Kidney (tissue), 14 donors: ENCODE data around the gene MIGA1. TPM values are rescaled to one million over a fixed set of nuclear protein-coding genes. Genes with fewer than 3 reads are reported as not detected.

Experiments
- DNase-seq, 5 donors: peaks; one replicate each; pipeline ENCODE4 v3.0.0-alpha.2; 2013 to 2020
- FAIRE-seq: peaks from 2 replicates; lab custom pipeline; 2012; peaks lifted over from hg19 to GRCh38; lab: Jason Lieb, UNC
- H3K27ac ChIP-seq, 2 donors: one replicate each; pipeline ENCODE4 v1.7.0; 2013; ENCODE audit warnings: low read depth in 2 of 2, low read length in 2 of 2, inconsistent platforms in 1 of 2
- H3K27me3 ChIP-seq: one replicate; pipeline ENCODE4 v1.7.1; 2013; ENCODE audit warnings: low read length, inconsistent platforms; ENCODE audit not compliant: control insufficient read depth, insufficient read depth
- H3K36me3 ChIP-seq, 3 donors: one replicate each; pipeline versions ENCODE4 v1.7.0 to v1.7.1; 2013; ENCODE audit warnings: low read length in 3 of 3, control low read depth in 1 of 3, inconsistent platforms in 1 of 3; ENCODE audit not compliant: insufficient read depth in 3 of 3, control insufficient read depth in 2 of 3
- H3K4me1 ChIP-seq, 3 donors: one replicate each; pipeline versions ENCODE4 v1.7.0 to v1.7.1; 2013; ENCODE audit warnings: low read length in 3 of 3, inconsistent platforms in 1 of 3, low read depth in 1 of 3; ENCODE audit not compliant: control insufficient read depth in 2 of 3, insufficient read depth in 2 of 3
- H3K4me3 ChIP-seq, 3 donors: one replicate each; pipeline versions ENCODE4 v1.7.0 to v1.8.1; 2013; ENCODE audit warnings: low read length in 3 of 3, control low read depth in 1 of 3, inconsistent platforms in 1 of 3
- H3K9ac ChIP-seq, 3 donors: one replicate each; pipeline versions ENCODE4 v1.7.0 to v1.7.1; 2013; ENCODE audit warnings: low read length in 3 of 3, control low read depth in 1 of 3, inconsistent platforms in 1 of 3
- H3K9me3 ChIP-seq, 3 donors: one replicate each; pipeline versions ENCODE4 v1.7.0 to v1.7.1; 2013; ENCODE audit warnings: low read length in 3 of 3, control low read depth in 1 of 3, inconsistent platforms in 1 of 3; ENCODE audit not compliant: control insufficient read depth in 2 of 3, insufficient read depth in 1 of 3
- CTCF ChIP-seq: IDR thresholded peaks from 3 replicates; pipeline ENCODE4 v1.5.1; 2012; ENCODE audit warnings: mild to moderate bottlenecking, moderate library complexity, borderline replicate concordance; ENCODE audit not compliant: insufficient read depth; ENCODE audit errors: extremely low read depth
- intact Hi-C: fragments of 100-400 bp; cut with DNase I; formaldehyde crosslinking; loops from one replicate; pipeline ENCODE4 v1.11.1; 2022
- polyA plus RNA-seq: library from polyadenylated mRNA; stranded (reverse); fragments of 350-450 nt; fragmentation: Illumina TruSeq; extraction: RNeasy Lipid Tissue Mini Kit (QIAGEN cat#74804); gene quantifications from one replicate; pipeline ENCODE4 v1.2.3, GENCODE V29; 2014; ENCODE audit warnings: low read depth, low replicate concordance; ENCODE audit not compliant: insufficient read depth
- total RNA-seq: library from RNA; stranded (reverse); fragmentation: NEBNext Ultra II Directional; extraction: Animal tissue kit (Norgen Biotek cat#: 25700); gene quantifications from one replicate; pipeline ENCODE4 v1.2.1, GENCODE V29; 2021
- donor health status: control.
- donor health status: control.
- donor health status: control.
- donor health status: control.
- donor health status: control.
- donor health status: DM: yes; HTN: yes; CAD: no.
- donor health status: Normal renal cell carcinoma (clear cell type).

Gene MIGA1
- total and polyA plus RNA-seq, 2 donors from 2014 or later: 5.4 to 25.5 TPM

- no peak for FAIRE-seq
These were observed 146.1 kb downstream of the MIGA1 start for GRCh38 chr1:77925518-77925917.

DNA sequence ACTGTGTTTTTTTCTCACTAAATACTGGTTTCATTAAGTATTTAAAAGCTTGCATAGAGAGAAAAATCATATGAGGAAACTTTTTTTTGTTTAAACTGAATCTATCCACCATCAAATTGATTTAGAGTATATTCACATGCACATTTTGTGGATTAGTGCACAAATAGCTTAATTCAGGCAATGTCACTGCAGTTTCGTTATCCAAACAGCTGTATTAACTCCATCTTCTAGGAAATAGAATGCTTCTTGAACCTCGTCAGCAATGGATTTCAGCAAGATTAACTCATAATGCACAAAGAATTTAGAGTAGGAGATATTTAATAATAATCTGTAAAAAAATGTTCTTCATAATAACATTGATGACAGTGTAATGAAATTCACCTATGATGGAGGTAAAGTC, 146.5 kb downstream of the MIGA1 start:
- Histone ChIP-seq H3K9me3 (no peaks in the 10 kb centered on the region), H3K27me3 (no peaks in the 10 kb centered on the region), H3K9ac (no peak overlapping the region), H3K27ac (no peak overlapping the region), H3K4me1 (no peaks in the 10 kb centered on the region), H3K4me3 (no peak overlapping the region), H3K36me3 (peaks cover 0 to 2% (median 0%) of the 10 kb centered on the region in 3 donors)
- FAIRE-seq (no peak), DNase-seq (peak in 1 of 5 donors; percentile 21)
- intact Hi-C loops: no loop called here
- no peak for TF ChIP-seq CTCF

More at GRCh38 chr1:77925518-77925917, 146.1 kb downstream of the MIGA1 start:
- Histone ChIP-seq H3K27ac (no peak overlapping the region), H3K4me3 (no peak overlapping the region), H3K36me3 (peaks cover 0 to 1% (median 0%) of the 10 kb centered on the region in 3 donors), H3K9ac (no peak overlapping the region), H3K4me1 (no peaks in the 10 kb centered on the region), H3K9me3 (no peaks in the 10 kb centered on the region), H3K27me3 (no peaks in the 10 kb centered on the region)
- TF ChIP-seq CTCF: no peak
- peak in 1 of 5 donors; percentile 46 for DNase-seq
- intact Hi-C loops: no loop called here

DNA sequence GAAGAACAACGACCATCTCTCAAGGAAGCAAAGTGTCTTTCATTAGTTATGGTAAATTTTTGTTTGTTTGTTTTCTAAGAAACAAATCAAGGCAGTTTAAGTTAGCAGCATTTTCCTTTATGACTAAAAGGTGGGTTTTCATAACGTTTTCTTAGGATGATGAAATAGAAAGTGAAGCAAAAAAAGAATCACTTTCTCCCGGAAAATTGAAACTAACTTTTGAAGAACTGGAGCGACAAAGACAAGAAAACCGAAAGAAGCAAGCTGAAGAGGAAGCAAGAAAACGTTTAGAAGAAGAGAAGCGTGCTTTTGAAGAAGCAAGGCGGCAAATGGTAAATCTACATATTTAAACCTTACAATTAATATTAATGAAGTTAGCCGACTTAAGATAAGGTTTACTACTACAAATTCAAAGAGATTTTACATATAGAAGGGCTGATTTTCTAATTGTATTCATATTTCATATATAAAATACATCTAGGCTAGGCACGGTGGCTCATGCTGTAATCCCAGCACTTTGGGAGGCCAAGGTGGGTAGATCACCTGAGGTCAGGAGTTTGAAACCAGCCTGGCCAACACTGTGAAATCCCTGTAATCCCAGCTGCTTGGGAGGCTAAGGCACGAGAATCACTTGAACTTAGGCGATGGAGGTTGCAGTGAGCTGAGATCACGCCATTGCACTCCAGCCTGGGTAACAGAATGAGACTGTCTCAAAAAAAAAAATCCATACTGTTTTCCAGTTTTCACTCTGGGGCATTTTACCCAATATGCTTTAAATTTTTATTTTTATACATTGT, 147.3 kb downstream of the MIGA1 start:
- no peak for FAIRE-seq
- peaks cover 0 to 2% (median 0%) of the 10 kb centered on the region in 3 donors for H3K36me3 ChIP-seq

More for the DNA sequence above, 147.3 kb downstream of the MIGA1 start:
- no peak for DNase-seq
- no peak for TF ChIP-seq CTCF
- intact Hi-C loops: no loop called here
- H3K27ac ChIP-seq: no peak overlapping the region
- no peak overlapping the region for H3K4me3 ChIP-seq
- H3K9me3 ChIP-seq: no peaks in the 10 kb centered on the region
- H3K4me1 ChIP-seq: no peaks in the 10 kb centered on the region
- H3K9ac ChIP-seq: no peak overlapping the region
- no peaks in the 10 kb centered on the region for H3K27me3 ChIP-seq
